GM19351 (cell line): ENCODE measurements around the gene KHDC1L.
"Not testable (repeated sequence)": the region's sequence is repeated elsewhere in the genome, so short reads cannot be mapped to it uniquely, and the experiment has no call there.

ENCODE experiments used
- ATAC-seq: cut with Tn5 transposase; IDR thresholded peaks from one replicate; pipeline ENCODE4 v1.9.1; 2021; ENCODE audit warnings: mild to moderate bottlenecking, moderate library complexity; ENCODE audit not compliant: unreplicated experiment

The KHDC1L gene

GRCh38 chr6:73207221-73207837, 18.0 kb downstream of the KHDC1L start:
- ATAC-seq = no peak

GRCh38 chr6:73204252-73204651, 21.0 kb downstream of the KHDC1L start:
- ATAC-seq = no peak

- ATAC-seq = no peak
These were observed 22.2 kb downstream of the KHDC1L start for GRCh38 chr6:73203098-73203497.

GRCh38 chr6:73200735-73201134, 24.6 kb downstream of the KHDC1L start:
- no peak for ATAC-seq

- no peak for ATAC-seq
These were observed 25.0 kb downstream of the KHDC1L start for GRCh38 chr6:73200247-73200646.

- ATAC-seq = no peak
These were observed 30.6 kb downstream of the KHDC1L start for GRCh38 chr6:73194744-73195143.

GRCh38 chr6:73193302-73193701, 32.0 kb downstream of the KHDC1L start:
- not testable (repeated sequence) for ATAC-seq

GRCh38 chr6:73182021-73182607, 43.2 kb downstream of the KHDC1L start:
- peak; percentile 26 for ATAC-seq

- peak; percentile 83 for ATAC-seq
These were observed 44.3 kb downstream of the KHDC1L start for GRCh38 chr6:73180763-73181619.

GRCh38 chr6:73180076-73180738, 45.1 kb downstream of the KHDC1L start:
- ATAC-seq = no peak

GRCh38 chr6:73177221-73177944, 47.9 kb downstream of the KHDC1L start:
- peak; percentile 62 for ATAC-seq

GRCh38 chr6:73176057-73176456, 49.2 kb downstream of the KHDC1L start:
- ATAC-seq = no peak

GRCh38 chr6:73174646-73175045, 50.6 kb downstream of the KHDC1L start:
- no peak for ATAC-seq
